HS-27A (cell line): ENCODE measurements around the gene SLC11A1.

ENCODE experiments used
- DNase-seq: peaks from one replicate; pipeline ENCODE4 v3.0.0-alpha.2; 2012; ENCODE audit warnings: low read depth, missing footprints

Gene SLC11A1

GRCh38 chr2:218394298-218395089, 12.4 kb downstream of the SLC11A1 start:
- no peak for DNase-seq

- no peak for DNase-seq
Measured at GRCh38 chr2:218395090-218395444, 13.0 kb downstream of the SLC11A1 start.

GRCh38 chr2:218395456-218395825, 13.4 kb downstream of the SLC11A1 start:
- DNase-seq: no peak

GRCh38 chr2:218395826-218396687, 14.0 kb downstream of the SLC11A1 start:
- peak; percentile 77 for DNase-seq

GRCh38 chr2:218396688-218397462, 14.8 kb downstream of the SLC11A1 start:
- DNase-seq: no peak

GRCh38 chr2:218397463-218397819, 15.4 kb downstream of the SLC11A1 start:
- no peak for DNase-seq

GRCh38 chr2:218397820-218398436, 15.9 kb downstream of the SLC11A1 start:
- DNase-seq: no peak

GRCh38 chr2:218398437-218399390, 16.6 kb downstream of the SLC11A1 start:
- DNase-seq: no peak

GRCh38 chr2:218399391-218400166, 17.5 kb downstream of the SLC11A1 start, which contains the start of gene CTDSP1:
Gene CTDSP1, plus strand, starts transcription at chr2:218399868. Its CDS starts 223 bp downstream, at chr2:218400091.
- peak; percentile 66 for DNase-seq

GRCh38 chr2:218400167-218400929, 18.3 kb downstream of the SLC11A1 start:
- DNase-seq: no peak

- no peak for DNase-seq
Measured at GRCh38 chr2:218400930-218401881, 19.1 kb downstream of the SLC11A1 start.

GRCh38 chr2:218401890-218402289, 19.8 kb downstream of the SLC11A1 start:
- no peak for DNase-seq

GRCh38 chr2:218402491-218402901, 20.4 kb downstream of the SLC11A1 start:
- DNase-seq: no peak

- DNase-seq: no peak
Measured at GRCh38 chr2:218402911-218403411, 20.9 kb downstream of the SLC11A1 start.

- no peak for DNase-seq
Measured at GRCh38 chr2:218403810-218404209, 21.7 kb downstream of the SLC11A1 start.

- no peak for DNase-seq
Measured at GRCh38 chr2:218404351-218405085, 22.4 kb downstream of the SLC11A1 start.

- no peak for DNase-seq
Measured at GRCh38 chr2:218405086-218405745, 23.1 kb downstream of the SLC11A1 start.
